Measurements from ENCODE around the gene MYLK2.
"Not testable (repeated sequence)": the region's sequence is repeated elsewhere in the genome, so short reads cannot be mapped to it uniquely, and the experiment has no call there.

The MYLK2 gene

GRCh38 chr20:31819083-31819784, at the start of gene MYLK2:
MYLK2 (plus strand) TSS chr20:31819356; CDS start chr20:31819581, 225 bp downstream.
- no peak for DNase-seq (ENCODE audit: low spot score)

- no peak for DNase-seq (ENCODE audit: low spot score)
Observed at GRCh38 chr20:31769681-31770080, 49.5 kb upstream of the MYLK2 start.

GRCh38 chr20:31770243-31770642, 48.9 kb upstream of the MYLK2 start:
- no peak for DNase-seq (ENCODE audit: low spot score)

- DNase-seq (ENCODE audit: low spot score): no peak
Observed at GRCh38 chr20:31774408-31774807, 44.7 kb upstream of the MYLK2 start.

GRCh38 chr20:31780839-31781238, 38.3 kb upstream of the MYLK2 start:
- no peak for DNase-seq (ENCODE audit: low spot score)

GRCh38 chr20:31781945-31782344, 37.2 kb upstream of the MYLK2 start:
- no peak for DNase-seq (ENCODE audit: low spot score)

GRCh38 chr20:31784354-31785044, 34.7 kb upstream of the MYLK2 start:
- no peak for DNase-seq (ENCODE audit: low spot score)

- DNase-seq (ENCODE audit: low spot score): no peak
Observed at GRCh38 chr20:31785089-31785488, 34.1 kb upstream of the MYLK2 start.

GRCh38 chr20:31788578-31788977, 30.6 kb upstream of the MYLK2 start:
- no peak for DNase-seq (ENCODE audit: low spot score)

GRCh38 chr20:31790401-31790800, 28.8 kb upstream of the MYLK2 start:
- DNase-seq (ENCODE audit: low spot score): no peak

GRCh38 chr20:31797364-31797763, 21.8 kb upstream of the MYLK2 start:
- DNase-seq (ENCODE audit: low spot score): no peak

GRCh38 chr20:31801508-31801907, 17.6 kb upstream of the MYLK2 start:
- no peak for DNase-seq (ENCODE audit: low spot score)

- DNase-seq (ENCODE audit: low spot score): no peak
Observed at GRCh38 chr20:31803552-31804291, 15.4 kb upstream of the MYLK2 start.

GRCh38 chr20:31806564-31807355, 12.4 kb upstream of the MYLK2 start:
- no peak for DNase-seq (ENCODE audit: low spot score)

GRCh38 chr20:31808481-31808880, 10.7 kb upstream of the MYLK2 start:
- no peak for DNase-seq (ENCODE audit: low spot score)

GRCh38 chr20:31809661-31810060, 9.5 kb upstream of the MYLK2 start:
- DNase-seq (ENCODE audit: low spot score): no peak

- no peak for DNase-seq (ENCODE audit: low spot score)
Observed at GRCh38 chr20:31811198-31811597, 8.0 kb upstream of the MYLK2 start.

- no peak for DNase-seq (ENCODE audit: low spot score)
Observed at GRCh38 chr20:31811796-31812728, 7.1 kb upstream of the MYLK2 start.

- no peak for DNase-seq (ENCODE audit: low spot score)
Observed at GRCh38 chr20:31813611-31814010, 5.5 kb upstream of the MYLK2 start.

- DNase-seq (ENCODE audit: low spot score): not testable (repeated sequence)
Observed at GRCh38 chr20:31814142-31814541, 5.0 kb upstream of the MYLK2 start.

Data from CD4-positive, alpha-beta T cell treated with Interleukin-15 for 4 hours (primary cell).